ENCODE measurements around the gene CELF6.

- TF ChIP-seq CTCF (IDR thresholded peaks at IDR 0.05 in 4 of 5, conservative IDR thresholded peaks at IDR 0.05 in 1 of 5) (no peak), POLR2A (IDR thresholded peaks at IDR 0.05) (no peak)
These were observed 81.4 kb downstream of the CELF6 start for GRCh38 chr15:72238586-72238985.

All from gastrocnemius medialis (tissue), 4 donors.